H9 (cell line): ENCODE measurements around the gene AFAP1L2. TPM values are rescaled to one million over a fixed set of nuclear protein-coding genes. Genes with fewer than 3 reads are reported as not detected.

Source experiments
- DNase-seq: peaks from one replicate; pipeline ENCODE4 v3.0.0-alpha.2; 2017
- H2AFZ ChIP-seq: one replicate; pipeline ENCODE4 v1.6.1; 2013; ENCODE audit warnings: mild to moderate bottlenecking, low read length, control low read depth, moderate library complexity
- H2AK5ac ChIP-seq: 2 replicates; pipeline ENCODE4 v1.6.1; 2013; ENCODE audit warnings: low read length, control low read depth, mixed read lengths; ENCODE audit not compliant: insufficient read length
- H2BK120ac ChIP-seq: one replicate; pipeline ENCODE4 v1.6.1; 2013; ENCODE audit warnings: low read depth, mild to moderate bottlenecking, low read length, control low read depth, inconsistent platforms; ENCODE audit not compliant: poor library complexity, severe bottlenecking
- H2BK12ac ChIP-seq: 2 replicates; pipeline ENCODE4 v1.6.1; 2013; ENCODE audit warnings: low read length, control low read depth, mixed read lengths, low read depth; ENCODE audit not compliant: insufficient read length
- H2BK15ac ChIP-seq: 2 replicates; pipeline ENCODE4 v1.6.1; 2013; ENCODE audit warnings: low read depth, low read length, control low read depth
- H2BK20ac ChIP-seq: one replicate; pipeline ENCODE4 v1.6.1; 2013; ENCODE audit warnings: low read depth, mild to moderate bottlenecking, low read length, control low read depth, inconsistent platforms; ENCODE audit not compliant: poor library complexity, severe bottlenecking
- H2BK5ac ChIP-seq: 2 replicates; pipeline ENCODE4 v1.6.1; 2013; ENCODE audit warnings: low read length, control low read depth, mixed read lengths; ENCODE audit not compliant: insufficient read length
- H3K14ac ChIP-seq: 2 replicates; pipeline ENCODE4 v1.6.1; 2013; ENCODE audit warnings: low read length, control low read depth; ENCODE audit not compliant: insufficient read depth
- H3K18ac ChIP-seq: 2 replicates; pipeline ENCODE4 v1.6.1; 2013; ENCODE audit warnings: low read depth, mild to moderate bottlenecking, mixed read lengths, low read length, control low read depth; ENCODE audit not compliant: insufficient read length
- H3K23ac ChIP-seq: 2 replicates; pipeline ENCODE4 v1.6.1; 2013; ENCODE audit warnings: low read length, control low read depth, mixed read lengths, low read depth; ENCODE audit not compliant: insufficient read length
- H3K23me2 ChIP-seq: 2 replicates; pipeline ENCODE4 v1.6.1; 2013; ENCODE audit warnings: low read depth, mild to moderate bottlenecking, mixed read lengths, low read length, control low read depth; ENCODE audit not compliant: insufficient read length, poor library complexity, severe bottlenecking
- H3K27ac ChIP-seq: 2 replicates; pipeline ENCODE4 v1.5.1; 2013; ENCODE audit warnings: low read length, control low read depth, mixed read lengths, low read depth; ENCODE audit not compliant: insufficient read length
- H3K27me3 ChIP-seq: 2 replicates; pipeline ENCODE4 v1.6.1; 2013; ENCODE audit warnings: low read length, control low read depth, inconsistent platforms; ENCODE audit not compliant: insufficient read depth
- H3K4ac ChIP-seq: 2 replicates; pipeline ENCODE4 v1.6.1; 2013; ENCODE audit warnings: low read depth, mild to moderate bottlenecking, control low read depth, inconsistent platforms, low read length, moderate library complexity
- H3K4me1 ChIP-seq: 2 replicates; pipeline ENCODE4 v1.6.1; 2013; ENCODE audit warnings: low read length, control low read depth, inconsistent platforms; ENCODE audit not compliant: insufficient read depth
- H3K4me2 ChIP-seq: 2 replicates; pipeline ENCODE4 v1.6.1; 2013; ENCODE audit warnings: low read length, control low read depth, mixed read lengths; ENCODE audit not compliant: insufficient read length, insufficient read depth
- H3K56ac ChIP-seq: 2 replicates; pipeline ENCODE4 v1.6.1; 2013; ENCODE audit warnings: low read depth, mild to moderate bottlenecking, mixed read lengths, low read length, control low read depth; ENCODE audit not compliant: insufficient read length
- H3K79me1 ChIP-seq: 2 replicates; pipeline ENCODE4 v1.6.1; 2013; ENCODE audit warnings: low read depth, mild to moderate bottlenecking, moderate library complexity, low read length, control low read depth, inconsistent platforms; ENCODE audit not compliant: insufficient read depth, poor library complexity, severe bottlenecking
- H3K79me2 ChIP-seq: 2 replicates; pipeline ENCODE4 v1.6.1; 2013; ENCODE audit warnings: low read length, control low read depth, inconsistent platforms; ENCODE audit not compliant: insufficient read depth
- H3K9ac ChIP-seq: 2 replicates; pipeline ENCODE4 v1.6.1; 2013; ENCODE audit warnings: low read length, control low read depth, mixed read lengths; ENCODE audit not compliant: insufficient read length; ENCODE audit errors: extremely low read depth
- H3K9me3 ChIP-seq: one replicate; pipeline ENCODE4 v1.6.1; 2013; ENCODE audit warnings: low read depth, low read length, inconsistent platforms; ENCODE audit not compliant: control insufficient read depth
- H3T11ph ChIP-seq: one replicate; pipeline ENCODE4 v1.6.1; 2013; ENCODE audit warnings: mild to moderate bottlenecking, low read length, control low read depth, inconsistent platforms
- H4K20me1 ChIP-seq: one replicate; pipeline ENCODE4 v1.6.1; 2013; ENCODE audit not compliant: control insufficient read depth, insufficient read length, insufficient read depth
- H4K5ac ChIP-seq: 2 replicates; pipeline ENCODE4 v1.6.1; 2013; ENCODE audit warnings: low read depth, mild to moderate bottlenecking, mixed read lengths, low read length, control low read depth; ENCODE audit not compliant: insufficient read length
- H4K8ac ChIP-seq: replicated peaks from 2 replicates; pipeline ENCODE4 v1.6.1; 2013; ENCODE audit warnings: low read length, control low read depth, mixed read lengths, low read depth; ENCODE audit not compliant: insufficient read length
- H4K91ac ChIP-seq: 2 replicates; pipeline ENCODE4 v1.6.1; 2013; ENCODE audit warnings: low read depth, mild to moderate bottlenecking, moderate library complexity, mixed read lengths, low read length, control low read depth; ENCODE audit not compliant: insufficient read length
- H3K27ac Mint-ChIP-seq, 3 experiments: 2 replicates in 2 of 3; 3 replicates in 1 of 3; pipeline ENCODE4 v1.8.0; 2020 to 2021; ENCODE audit warnings: mixed read lengths in 3 of 3, mild to moderate bottlenecking in 1 of 3, moderate library complexity in 1 of 3
- H3K27me3 Mint-ChIP-seq: 2 replicates; pipeline ENCODE4 v1.8.0; 2021; ENCODE audit warnings: low read depth, mild to moderate bottlenecking, moderate library complexity, mixed read lengths
- H3K36me3 Mint-ChIP-seq, 3 experiments: 2 replicates in 2 of 3; 3 replicates in 1 of 3; pipeline ENCODE4 v1.8.0; 2020 to 2021; ENCODE audit warnings: low read depth in 3 of 3, mixed read lengths in 3 of 3; ENCODE audit not compliant: insufficient read depth in 1 of 3
- H3K4me1 Mint-ChIP-seq, 2 experiments: 2 replicates each; pipeline ENCODE4 v1.8.0; 2020; ENCODE audit warnings: mixed read lengths in 2 of 2
- H3K4me3 Mint-ChIP-seq, 2 experiments: 2 replicates in 1 of 2; 3 replicates in 1 of 2; pipeline ENCODE4 v1.8.0; 2020 to 2021; ENCODE audit warnings: mild to moderate bottlenecking in 2 of 2, mixed read lengths in 2 of 2, moderate library complexity in 1 of 2
- H3K9me3 Mint-ChIP-seq, 2 experiments: 2 replicates in 1 of 2; 3 replicates in 1 of 2; pipeline ENCODE4 v1.8.0; 2020; ENCODE audit warnings: mild to moderate bottlenecking in 2 of 2, mixed read lengths in 2 of 2, moderate library complexity in 1 of 2
- WGBS: extraction: QIAGEN DNeasy Blood & Tissue Kit; methylation state at CpG from one replicate; pipeline ENCODE4 v1.1.7; 2013; ENCODE audit warnings: missing lambda C conversion rate, low lambda C conversion rate, mixed read lengths; ENCODE audit not compliant: insufficient read length; ENCODE audit errors: extremely low coverage; 5-methylcytosine and 5-hydroxymethylcytosine counted together
- long read RNA-seq: library from polyadenylated mRNA; unstranded; transcript quantifications from one replicate; pipeline ENCODE4 v2.0.0, GENCODE V29; 2020
- total RNA-seq: library from RNA; stranded (reverse); gene quantifications from 2 replicates; pipeline ENCODE4 v1.2.1, GENCODE V29; 2021
- TF ChIP-seq, protein P1 (sequence below): fragments of 200-600 bp; sonication (generic); conservative IDR thresholded peaks from 3 replicates; pipeline ENCODE4 v1.8.0; 2021; ENCODE audit warnings: antibody characterized with exemption, mild to moderate bottlenecking

Gene AFAP1L2, protein sequence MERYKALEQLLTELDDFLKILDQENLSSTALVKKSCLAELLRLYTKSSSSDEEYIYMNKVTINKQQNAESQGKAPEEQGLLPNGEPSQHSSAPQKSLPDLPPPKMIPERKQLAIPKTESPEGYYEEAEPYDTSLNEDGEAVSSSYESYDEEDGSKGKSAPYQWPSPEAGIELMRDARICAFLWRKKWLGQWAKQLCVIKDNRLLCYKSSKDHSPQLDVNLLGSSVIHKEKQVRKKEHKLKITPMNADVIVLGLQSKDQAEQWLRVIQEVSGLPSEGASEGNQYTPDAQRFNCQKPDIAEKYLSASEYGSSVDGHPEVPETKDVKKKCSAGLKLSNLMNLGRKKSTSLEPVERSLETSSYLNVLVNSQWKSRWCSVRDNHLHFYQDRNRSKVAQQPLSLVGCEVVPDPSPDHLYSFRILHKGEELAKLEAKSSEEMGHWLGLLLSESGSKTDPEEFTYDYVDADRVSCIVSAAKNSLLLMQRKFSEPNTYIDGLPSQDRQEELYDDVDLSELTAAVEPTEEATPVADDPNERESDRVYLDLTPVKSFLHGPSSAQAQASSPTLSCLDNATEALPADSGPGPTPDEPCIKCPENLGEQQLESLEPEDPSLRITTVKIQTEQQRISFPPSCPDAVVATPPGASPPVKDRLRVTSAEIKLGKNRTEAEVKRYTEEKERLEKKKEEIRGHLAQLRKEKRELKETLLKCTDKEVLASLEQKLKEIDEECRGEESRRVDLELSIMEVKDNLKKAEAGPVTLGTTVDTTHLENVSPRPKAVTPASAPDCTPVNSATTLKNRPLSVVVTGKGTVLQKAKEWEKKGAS
- 0.77 and 1.0 TPM in 2 replicates for total RNA-seq
- long read RNA-seq, partial matches to known transcripts = 2 of 4 reads
- long read RNA-seq, other reads (novel, unspliced or antisense) = 2 of 4 reads

DNA sequence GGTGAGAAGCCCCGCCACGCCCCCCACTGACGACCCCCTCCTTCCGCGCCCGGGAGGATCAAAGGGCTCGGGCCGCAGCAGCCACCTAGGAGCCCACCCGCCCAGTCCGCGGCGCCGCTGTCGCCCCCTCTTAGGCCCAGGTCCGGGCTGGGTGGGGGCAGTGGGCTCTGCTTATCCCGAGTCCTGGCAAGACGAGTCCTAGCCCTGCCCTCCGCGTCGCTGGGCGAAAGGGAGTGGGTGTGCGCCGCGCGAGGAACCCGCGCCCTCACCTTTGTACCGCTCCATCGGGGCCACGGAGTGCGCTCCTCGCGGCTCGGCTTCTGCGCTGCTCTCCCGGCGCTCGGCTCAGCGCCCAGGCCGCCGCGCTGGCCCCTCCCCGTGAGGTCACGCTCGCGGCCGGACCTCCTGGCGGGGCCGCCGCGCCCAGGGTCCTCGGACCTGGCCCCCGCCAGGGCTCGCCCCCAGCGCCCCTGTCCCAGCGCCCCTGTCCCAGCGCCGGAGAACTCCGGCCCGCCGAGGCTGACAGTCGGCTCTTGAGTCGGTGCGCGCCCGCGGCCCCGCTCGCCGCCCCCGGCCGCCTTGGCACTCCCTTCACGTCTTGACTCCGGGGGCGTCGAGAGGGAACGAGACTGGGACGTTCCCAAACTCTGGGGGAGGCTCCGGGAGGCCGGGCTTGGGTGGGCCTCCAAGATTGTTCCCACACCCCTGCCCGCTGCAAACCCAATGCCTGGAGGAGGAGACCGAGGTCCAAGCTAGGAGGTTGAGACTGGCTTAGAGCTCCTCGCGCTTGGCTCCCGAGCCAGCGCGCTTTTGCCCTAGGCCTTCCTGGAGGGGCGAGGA is at the start of gene AFAP1L2:
TSS of gene AFAP1L2 (minus strand) at position 332 of the 840 bp plus-strand sequence. CDS start at position 285, 47 bp downstream.
- Histone ChIP-seq H4K5ac (no peak within 1 kb of the TSS), H3K4me1 (peaks cover 5% of the 10 kb centered on the region; the same call in 1 of the 2 replicates), H3K79me1 (no peaks in the 10 kb centered on the region), H3K4ac (no peak within 1 kb of the TSS), H3K27ac (no peak within 1 kb of the TSS), H4K20me1 (no peaks in the 10 kb centered on the region), H3K27me3 (no peaks in the 10 kb centered on the region; the same call in 1 of the 2 replicates), H3T11ph (no peak within 1 kb of the TSS), H3K9ac (no peak within 1 kb of the TSS), H4K91ac (no peak within 1 kb of the TSS), H2BK5ac (no peak within 1 kb of the TSS), H2AK5ac (no peak within 1 kb of the TSS), H2BK20ac (no peak within 1 kb of the TSS), H4K8ac (no peak within 1 kb of the TSS), H3K56ac (no peak within 1 kb of the TSS), H3K79me2 (no peaks in the 10 kb centered on the region), H3K4me2 (peak within 1 kb of the TSS; percentile 78), H3K18ac (no peak within 1 kb of the TSS), H3K23me2 (peaks cover 24% of the 10 kb centered on the region), H3K9me3 (no peaks in the 10 kb centered on the region), H2AFZ (no peak within 1 kb of the TSS), H2BK15ac (no peak within 1 kb of the TSS), H2BK120ac (no peak within 1 kb of the TSS), H3K14ac (no peak within 1 kb of the TSS; the same call in none of the 2 replicates), H3K23ac (no peak within 1 kb of the TSS), H2BK12ac (no peak within 1 kb of the TSS)
- Mint-ChIP-seq H3K27me3 (peaks cover 87% of the 10 kb centered on the region), H3K9me3 (peaks cover 2 to 5% of the 10 kb centered on the region in 2 experiments; a peak in 2 of 5 replicates), H3K27ac (no peak within 1 kb of the TSS), H3K36me3 (no peaks in the 10 kb centered on the region), H3K4me1 (peaks cover 27 to 35% of the 10 kb centered on the region in 2 experiments), H3K4me3 (peak within 1 kb of the TSS; percentile 73 to 89)
- TF ChIP-seq, protein P1, sequence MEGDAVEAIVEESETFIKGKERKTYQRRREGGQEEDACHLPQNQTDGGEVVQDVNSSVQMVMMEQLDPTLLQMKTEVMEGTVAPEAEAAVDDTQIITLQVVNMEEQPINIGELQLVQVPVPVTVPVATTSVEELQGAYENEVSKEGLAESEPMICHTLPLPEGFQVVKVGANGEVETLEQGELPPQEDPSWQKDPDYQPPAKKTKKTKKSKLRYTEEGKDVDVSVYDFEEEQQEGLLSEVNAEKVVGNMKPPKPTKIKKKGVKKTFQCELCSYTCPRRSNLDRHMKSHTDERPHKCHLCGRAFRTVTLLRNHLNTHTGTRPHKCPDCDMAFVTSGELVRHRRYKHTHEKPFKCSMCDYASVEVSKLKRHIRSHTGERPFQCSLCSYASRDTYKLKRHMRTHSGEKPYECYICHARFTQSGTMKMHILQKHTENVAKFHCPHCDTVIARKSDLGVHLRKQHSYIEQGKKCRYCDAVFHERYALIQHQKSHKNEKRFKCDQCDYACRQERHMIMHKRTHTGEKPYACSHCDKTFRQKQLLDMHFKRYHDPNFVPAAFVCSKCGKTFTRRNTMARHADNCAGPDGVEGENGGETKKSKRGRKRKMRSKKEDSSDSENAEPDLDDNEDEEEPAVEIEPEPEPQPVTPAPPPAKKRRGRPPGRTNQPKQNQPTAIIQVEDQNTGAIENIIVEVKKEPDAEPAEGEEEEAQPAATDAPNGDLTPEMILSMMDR = no peak
- DNase-seq = peak; percentile 58
- WGBS = no CpG with 5 or more reads among the region's 88 CpGs
